OCI-LY3 (cell line): ENCODE data around the gene ENHO.

Experiments
- H2AFZ ChIP-seq: fragments of 200-600, 300-600 bp; shearing (Covaris generic); 2 replicates; pipeline ENCODE4 v1.6.0; 2014; ENCODE audit warnings: antibody characterized with exemption, low read depth, low read length
- H3K27ac ChIP-seq: fragments of 200-600, 300-600 bp; sonication (generic); 2 replicates; pipeline ENCODE4 v1.5.1; 2014; ENCODE audit warnings: mild to moderate bottlenecking, low read length, moderate library complexity, mixed read lengths
- H3K27me3 ChIP-seq: fragments of 200-600, 300-600 bp; sonication (generic); 2 replicates; pipeline ENCODE4 v1.6.1; 2014; ENCODE audit warnings: low read depth, low read length, mixed read lengths
- H3K36me3 ChIP-seq: fragments of 200-600, 300-600 bp; sonication (generic); replicated peaks from 2 replicates; pipeline ENCODE3; 2014; ENCODE audit warnings: low read depth, low read length, mixed read lengths
- H3K4me1 ChIP-seq: fragments of 300-600, 200-600 bp; sonication (generic); 2 replicates; pipeline ENCODE4 v1.6.1; 2014; ENCODE audit warnings: low read length, mixed read lengths
- H3K4me2 ChIP-seq: fragments of 200-600, 300-600 bp; sonication (generic); 2 replicates; pipeline ENCODE4 v1.6.1; 2014; ENCODE audit warnings: low read length, mixed read lengths
- H3K4me3 ChIP-seq: fragments of 300-600, 200-600 bp; sonication (generic); 2 replicates; pipeline ENCODE4 v1.5.1; 2014; ENCODE audit warnings: antibody characterized with exemption, mild to moderate bottlenecking, low read length, moderate library complexity
- H3K79me2 ChIP-seq: fragments of 300-600, 200-600 bp; shearing (Covaris generic); 2 replicates; pipeline ENCODE4 v1.6.1; 2014; ENCODE audit warnings: mild to moderate bottlenecking, low read length, mixed read lengths
- H3K9ac ChIP-seq: fragments of 300-600, 200-600 bp; shearing (Covaris generic); 2 replicates; pipeline ENCODE4 v1.6.0; 2014; ENCODE audit warnings: mild to moderate bottlenecking, low read length, moderate library complexity
- H3K9me3 ChIP-seq: fragments of 200-600, 300-600 bp; shearing (Covaris generic); 2 replicates; pipeline ENCODE4 v1.6.1; 2014; ENCODE audit warnings: low read length, mixed read lengths; ENCODE audit not compliant: insufficient read depth
- H4K20me1 ChIP-seq: fragments of 200-600, 300-600 bp; sonication (generic); 2 replicates; pipeline ENCODE4 v1.6.1; 2016; ENCODE audit warnings: low read length, mixed read lengths; ENCODE audit not compliant: insufficient read depth
- CTCF ChIP-seq: fragments of 200-600, 300-600 bp; sonication (generic); IDR thresholded peaks from 2 replicates; pipeline ENCODE4 v1.5.1; 2014; ENCODE audit warnings: antibody characterized with exemption, low read length, low read depth
- EZH2phosphoT487 ChIP-seq: fragments of 200-600 bp; shearing (Covaris generic); IDR thresholded peaks from 2 replicates; pipeline ENCODE4 v1.6.1; 2018; ENCODE audit warnings: antibody characterized with exemption, mixed run types, low read depth

ENHO gene

GRCh38 chr9:34555936-34556525 is 33.2 kb upstream of the ENHO start:
- Histone ChIP-seq H3K79me2 (no peaks in the 10 kb centered on the region), H3K9ac (no peak overlapping the region)

GRCh38 chr9:34555500-34555899 is 32.7 kb upstream of the ENHO start:
- H3K9ac ChIP-seq, result no peak overlapping the region
- TF ChIP-seq CTCF (no peak), EZH2phosphoT487 (no peak)
- H3K9me3 ChIP-seq, result no peaks in the 10 kb centered on the region
- H3K4me3 ChIP-seq, result no peak overlapping the region
- H2AFZ ChIP-seq, result no peak overlapping the region
- no peaks in the 10 kb centered on the region for H3K36me3 ChIP-seq
- H4K20me1 ChIP-seq, result no peaks in the 10 kb centered on the region
- H3K79me2 ChIP-seq, result no peaks in the 10 kb centered on the region
- no peaks in the 10 kb centered on the region for H3K4me1 ChIP-seq
- H3K27ac ChIP-seq, result no peak overlapping the region
- H3K4me2 ChIP-seq, result no peak overlapping the region
- H3K27me3 ChIP-seq, result no peaks in the 10 kb centered on the region

More at GRCh38 chr9:34555936-34556525, 33.2 kb upstream of the ENHO start:
- no peaks in the 10 kb centered on the region for H3K27me3 ChIP-seq
- TF ChIP-seq CTCF, result no peak
- TF ChIP-seq EZH2phosphoT487, result no peak
- no peaks in the 10 kb centered on the region for H3K9me3 ChIP-seq
- no peak overlapping the region for H3K27ac ChIP-seq
- no peak overlapping the region for H2AFZ ChIP-seq
- H3K4me1 ChIP-seq, result no peaks in the 10 kb centered on the region
- H3K4me3 ChIP-seq, result no peak overlapping the region
- H3K36me3 ChIP-seq, result no peaks in the 10 kb centered on the region
- no peak overlapping the region for H3K4me2 ChIP-seq
- no peaks in the 10 kb centered on the region for H4K20me1 ChIP-seq

GRCh38 chr9:34555002-34555348 is 32.2 kb upstream of the ENHO start:
- Histone ChIP-seq H3K4me2 (no peak overlapping the region), H3K9ac (no peak overlapping the region), H4K20me1 (no peaks in the 10 kb centered on the region), H3K79me2 (no peaks in the 10 kb centered on the region), H3K9me3 (no peaks in the 10 kb centered on the region), H3K36me3 (no peaks in the 10 kb centered on the region), H3K4me3 (no peak overlapping the region), H3K27me3 (no peaks in the 10 kb centered on the region), H3K4me1 (no peaks in the 10 kb centered on the region), H3K27ac (no peak overlapping the region), H2AFZ (no peak overlapping the region)
- no peak for TF ChIP-seq CTCF
- no peak for TF ChIP-seq EZH2phosphoT487

- Histone ChIP-seq H3K4me2 (no peak overlapping the region), H3K79me2 (no peaks in the 10 kb centered on the region), H2AFZ (no peak overlapping the region), H3K4me1 (no peaks in the 10 kb centered on the region), H3K27me3 (no peaks in the 10 kb centered on the region), H3K27ac (no peak overlapping the region), H3K9ac (no peak overlapping the region), H3K36me3 (no peaks in the 10 kb centered on the region), H3K4me3 (no peak overlapping the region), H4K20me1 (no peaks in the 10 kb centered on the region), H3K9me3 (no peaks in the 10 kb centered on the region)
- TF ChIP-seq EZH2phosphoT487 (no peak), CTCF (no peak)
These were observed 31.6 kb upstream of the ENHO start for GRCh38 chr9:34554211-34555001.
